ENCODE data around the gene ZNF385B. TPM values are rescaled to one million over a fixed set of nuclear protein-coding genes. Genes with fewer than 3 reads are reported as not detected.

ZNF385B gene
- total RNA-seq, 4 donors from 2014 or later, result 0.41 to 3.3 TPM; not detected in 2

DNA sequence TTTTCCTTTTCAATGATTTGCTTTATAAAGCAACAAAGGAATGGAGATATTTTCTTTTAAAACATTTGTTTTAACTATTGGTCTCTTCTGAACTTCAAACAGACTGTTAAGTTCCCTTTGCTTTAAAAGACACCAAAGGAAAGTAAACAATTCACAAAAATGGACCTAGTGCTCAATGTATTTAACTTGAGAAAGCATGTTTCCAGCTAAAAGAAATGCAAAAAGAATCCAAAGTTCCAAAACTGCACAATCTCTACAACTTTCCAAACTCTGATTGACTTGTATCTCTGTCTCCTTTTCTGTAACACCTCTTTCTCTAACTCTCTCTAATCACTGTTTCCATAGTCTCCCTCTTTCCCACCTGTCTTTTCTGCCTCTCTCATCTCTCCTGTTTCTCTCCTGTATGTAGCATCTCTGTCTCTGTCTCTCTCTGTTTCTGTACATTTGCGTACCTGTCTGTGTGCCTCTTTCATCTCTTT, 301.1 kb downstream of the ZNF385B start:
- no peaks in the 10 kb centered on the region for H3K36me3 ChIP-seq
- H3K27ac ChIP-seq, result no peak overlapping the region
- DNase-seq, result no peak
- no peak overlapping the region for H3K4me3 ChIP-seq
- no peaks in the 10 kb centered on the region for H3K27me3 ChIP-seq
- TF ChIP-seq POLR2A (IDR thresholded peaks at IDR 0.05), result no peak
- TF ChIP-seq, protein P1, sequence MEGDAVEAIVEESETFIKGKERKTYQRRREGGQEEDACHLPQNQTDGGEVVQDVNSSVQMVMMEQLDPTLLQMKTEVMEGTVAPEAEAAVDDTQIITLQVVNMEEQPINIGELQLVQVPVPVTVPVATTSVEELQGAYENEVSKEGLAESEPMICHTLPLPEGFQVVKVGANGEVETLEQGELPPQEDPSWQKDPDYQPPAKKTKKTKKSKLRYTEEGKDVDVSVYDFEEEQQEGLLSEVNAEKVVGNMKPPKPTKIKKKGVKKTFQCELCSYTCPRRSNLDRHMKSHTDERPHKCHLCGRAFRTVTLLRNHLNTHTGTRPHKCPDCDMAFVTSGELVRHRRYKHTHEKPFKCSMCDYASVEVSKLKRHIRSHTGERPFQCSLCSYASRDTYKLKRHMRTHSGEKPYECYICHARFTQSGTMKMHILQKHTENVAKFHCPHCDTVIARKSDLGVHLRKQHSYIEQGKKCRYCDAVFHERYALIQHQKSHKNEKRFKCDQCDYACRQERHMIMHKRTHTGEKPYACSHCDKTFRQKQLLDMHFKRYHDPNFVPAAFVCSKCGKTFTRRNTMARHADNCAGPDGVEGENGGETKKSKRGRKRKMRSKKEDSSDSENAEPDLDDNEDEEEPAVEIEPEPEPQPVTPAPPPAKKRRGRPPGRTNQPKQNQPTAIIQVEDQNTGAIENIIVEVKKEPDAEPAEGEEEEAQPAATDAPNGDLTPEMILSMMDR (IDR thresholded peaks at IDR 0.05), result no peak
- intact Hi-C loops (cut with DNase I; ENCODE audit: low total_unique reads), result no loop called here
- H3K9me3 ChIP-seq, result no peaks in the 10 kb centered on the region
- H3K4me1 ChIP-seq, result no peaks in the 10 kb centered on the region

DNA sequence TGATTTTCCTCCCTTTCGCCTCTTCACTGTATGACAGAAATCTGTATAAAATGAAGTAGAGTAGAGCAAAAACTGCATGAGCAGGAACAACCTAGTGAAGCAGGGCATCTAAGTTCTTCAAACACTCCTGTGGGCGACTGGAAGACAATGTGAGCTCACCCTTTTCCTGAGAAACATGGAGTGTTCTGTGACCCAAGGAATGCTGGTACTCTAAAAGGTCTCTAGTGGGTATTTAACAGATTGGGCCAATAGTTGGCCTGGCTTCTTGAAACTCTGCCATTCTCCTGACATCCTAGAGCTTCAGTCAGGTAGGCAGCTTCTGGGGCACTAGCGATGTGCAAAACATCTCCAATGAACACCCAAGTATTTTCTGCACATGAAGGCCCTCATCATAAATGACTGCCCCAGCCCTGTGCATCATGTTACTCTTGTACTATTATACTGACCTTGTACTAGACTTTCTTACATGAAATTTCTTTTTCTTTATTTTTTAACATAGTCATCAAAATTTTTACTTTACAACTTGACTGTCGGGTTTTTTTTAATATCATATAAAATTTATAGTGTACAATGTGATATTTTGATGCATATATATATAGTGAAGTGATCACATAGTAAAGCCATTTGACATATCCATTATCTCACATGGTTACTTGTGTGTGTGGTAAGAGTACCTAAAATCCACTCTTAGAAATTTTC, 302.2 kb downstream of the ZNF385B start:
- H3K4me3 ChIP-seq, result no peak overlapping the region
- no peak for DNase-seq
- no peaks in the 10 kb centered on the region for H3K4me1 ChIP-seq
- no peaks in the 10 kb centered on the region for H3K36me3 ChIP-seq
- H3K9me3 ChIP-seq, result no peaks in the 10 kb centered on the region
- H3K27ac ChIP-seq, result no peak overlapping the region
- no peaks in the 10 kb centered on the region for H3K27me3 ChIP-seq
- intact Hi-C loops (cut with DNase I; ENCODE audit: low total_unique reads), result no loop called here
- no peak for TF ChIP-seq POLR2A (IDR thresholded peaks at IDR 0.05)
- TF ChIP-seq, protein P1 (IDR thresholded peaks at IDR 0.05), result no peak

DNA sequence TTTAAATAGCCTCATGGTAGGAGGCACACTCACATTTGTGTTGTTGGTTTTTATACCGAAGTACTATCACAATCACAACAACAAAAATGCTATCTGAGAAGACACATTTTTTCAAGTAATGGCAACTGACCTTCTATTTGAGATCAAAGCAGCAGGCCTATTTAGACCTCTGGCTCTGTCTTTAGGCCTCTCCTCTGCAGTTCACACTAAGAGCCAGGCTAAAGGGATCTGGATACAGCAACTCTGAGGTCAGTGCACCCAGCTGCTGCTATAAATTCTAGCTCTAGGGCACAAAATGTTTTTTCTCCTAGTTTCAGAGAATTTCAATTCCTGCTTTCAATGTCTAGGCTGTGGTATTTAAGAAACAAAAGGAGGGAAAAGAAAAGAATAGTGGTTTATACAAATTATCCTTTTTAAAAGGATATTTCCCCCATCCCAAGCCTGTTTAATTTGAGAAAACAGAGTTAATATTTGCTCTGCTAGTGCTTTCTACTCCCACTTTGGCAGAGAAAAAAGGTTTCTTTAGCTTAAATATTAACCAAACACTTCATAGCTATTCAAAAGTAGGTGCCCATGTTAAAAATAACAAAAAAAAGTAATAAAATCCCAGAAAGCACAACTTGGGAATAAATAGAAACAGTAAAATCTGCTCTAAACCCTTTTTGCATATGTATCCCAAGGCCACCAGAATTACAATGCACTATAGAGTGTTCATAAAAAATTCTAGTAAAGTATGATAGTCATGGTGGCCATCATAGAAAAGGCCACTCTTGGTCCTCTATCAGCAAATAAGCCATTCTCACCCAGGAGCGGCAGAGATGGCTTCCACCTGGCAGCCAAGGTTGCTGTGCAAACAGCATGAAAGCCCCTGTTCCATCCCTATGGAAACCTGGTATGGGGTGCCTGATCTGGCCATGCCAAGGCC, 303.1 kb downstream of the ZNF385B start:
- no peak for DNase-seq
- Histone ChIP-seq H3K27me3 (no peaks in the 10 kb centered on the region), H3K9me3 (no peaks in the 10 kb centered on the region), H3K27ac (no peak overlapping the region), H3K36me3 (no peaks in the 10 kb centered on the region), H3K4me1 (no peaks in the 10 kb centered on the region), H3K4me3 (no peak overlapping the region)
- intact Hi-C loops (cut with DNase I; ENCODE audit: low total_unique reads), result no loop called here
- TF ChIP-seq POLR2A (IDR thresholded peaks at IDR 0.05), result no peak
- TF ChIP-seq, protein P1 (IDR thresholded peaks at IDR 0.05), result no peak

DNA sequence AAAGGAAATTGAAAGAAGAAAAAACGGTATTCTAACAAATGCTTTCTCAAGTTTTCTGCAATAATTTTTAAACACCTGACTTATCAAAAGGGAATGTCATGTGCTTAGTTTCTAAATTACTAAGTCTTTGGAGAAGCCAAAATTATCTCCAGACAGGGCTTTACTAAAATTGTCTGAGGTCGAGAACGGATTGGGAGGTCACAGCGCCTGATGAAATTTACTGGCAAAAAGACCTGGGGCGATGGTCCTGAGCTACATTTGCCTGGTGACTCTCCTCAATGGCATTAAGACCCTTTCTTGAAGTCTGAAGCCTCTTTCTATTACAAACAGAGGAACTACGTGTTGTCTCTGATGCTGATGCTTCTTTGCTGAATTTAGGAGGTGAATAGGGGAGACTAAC, 305.0 kb downstream of the ZNF385B start:
- H3K36me3 ChIP-seq, result no peaks in the 10 kb centered on the region
- no peak for TF ChIP-seq POLR2A (IDR thresholded peaks at IDR 0.05)
- TF ChIP-seq, protein P1 (IDR thresholded peaks at IDR 0.05), result no peak
- no peak overlapping the region for H3K4me3 ChIP-seq
- no peaks in the 10 kb centered on the region for H3K27me3 ChIP-seq
- H3K9me3 ChIP-seq, result no peaks in the 10 kb centered on the region
- no peak overlapping the region for H3K27ac ChIP-seq
- intact Hi-C loops (cut with DNase I; ENCODE audit: low total_unique reads), result no loop called here
- DNase-seq, result no peak
- H3K4me1 ChIP-seq, result no peaks in the 10 kb centered on the region

All from uterus (tissue), 4 donors.